ENCODE results near the gene NPAS3.

DNA sequence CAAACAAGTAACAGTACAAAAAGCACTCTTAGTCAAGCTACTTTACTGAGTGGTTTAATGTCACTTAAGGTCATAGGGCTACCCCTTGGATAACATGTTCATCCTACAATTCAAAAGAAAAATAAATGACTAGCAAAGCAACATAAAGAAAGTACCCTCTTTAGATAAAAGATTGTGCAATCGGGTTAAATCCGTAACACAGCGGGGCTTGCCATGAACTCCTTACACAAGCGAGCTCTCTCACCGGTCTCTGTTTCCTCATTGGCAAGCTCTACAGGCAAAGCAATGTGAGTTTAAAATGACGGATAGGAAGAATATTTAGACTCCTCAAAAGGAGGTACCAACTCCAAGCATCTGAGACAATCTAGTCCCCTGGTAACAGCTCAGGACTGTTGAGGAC lies 871.6 kb downstream of the NPAS3 start:
- TF ChIP-seq SIN3A (IDR thresholded peaks at IDR 0.05; ENCODE audit: borderline replicate concordance, insufficient read depth, low read length): no peak
- no peak for TF ChIP-seq POLR2AphosphoS5 (IDR thresholded peaks at IDR 0.05; ENCODE audit: low read depth, low read length)
- TF ChIP-seq TAF1 (IDR thresholded peaks at IDR 0.05; ENCODE audit: borderline replicate concordance, insufficient read depth, low read length): no peak

All from PFSK-1 (cell line).